ENCODE measurements around the gene GPC6. TPM values are rescaled to one million over a fixed set of nuclear protein-coding genes. Genes with fewer than 3 reads are reported as not detected.

GPC6 gene
- total RNA-seq, 1 donor from 2014 or later = 63.0 TPM

- no peak overlapping the region for H3K9ac ChIP-seq (ENCODE audit: low read length)
- H3K4me3 ChIP-seq (ENCODE audit: insufficient read depth, low read depth, low read length) = no peak overlapping the region
- no peak overlapping the region for H2AFZ ChIP-seq (ENCODE audit: low read depth, low read length)
- H3K4me2 ChIP-seq (ENCODE audit: low read length) = no peak overlapping the region
- no peak overlapping the region for H3K27ac Mint-ChIP-seq (ENCODE audit: unreplicated experiment)
- H3K4me1 Mint-ChIP-seq (ENCODE audit: low read depth, unreplicated experiment) = no peaks in the 10 kb centered on the region
- H3K27ac ChIP-seq (ENCODE audit: low read depth, low read length) = no peak overlapping the region
- H3K79me2 ChIP-seq (ENCODE audit: insufficient read depth, low read length) = no peaks in the 10 kb centered on the region
- no peak overlapping the region for H3K4me3 Mint-ChIP-seq (ENCODE audit: unreplicated experiment)
- H4K20me1 ChIP-seq (ENCODE audit: insufficient read depth, low read length) = peaks cover 26% of the 10 kb centered on the region
- H3K36me3 ChIP-seq (ENCODE audit: insufficient read depth, low read length) = no peaks in the 10 kb centered on the region
- no peak for FAIRE-seq
- DNase-seq (ENCODE audit: low read depth) = no peak
- H3K9me3 Mint-ChIP-seq (ENCODE audit: unreplicated experiment) = no peaks in the 10 kb centered on the region
- TF ChIP-seq CTCF (IDR thresholded peaks at IDR 0.05; ENCODE audit: insufficient read depth, low read depth, low read length) = no peak
- no peak for TF ChIP-seq EZH2 (IDR thresholded peaks at IDR 0.05; ENCODE audit: insufficient read depth, low read length)
- H3K36me3 Mint-ChIP-seq (ENCODE audit: low read depth, unreplicated experiment) = no peaks in the 10 kb centered on the region
- H3K27me3 Mint-ChIP-seq (ENCODE audit: low read depth, unreplicated experiment) = no peaks in the 10 kb centered on the region
- H3K4me1 ChIP-seq (ENCODE audit: insufficient read depth, low read length) = no peaks in the 10 kb centered on the region
- no peaks in the 10 kb centered on the region for H3K27me3 ChIP-seq (ENCODE audit: insufficient read depth, low read length)
- H3K9me3 ChIP-seq (ENCODE audit: insufficient read depth, low read depth, low read length) = no peaks in the 10 kb centered on the region
Observed at GRCh38 chr13:93460005-93460404, 233.4 kb downstream of the GPC6 start.

DNA sequence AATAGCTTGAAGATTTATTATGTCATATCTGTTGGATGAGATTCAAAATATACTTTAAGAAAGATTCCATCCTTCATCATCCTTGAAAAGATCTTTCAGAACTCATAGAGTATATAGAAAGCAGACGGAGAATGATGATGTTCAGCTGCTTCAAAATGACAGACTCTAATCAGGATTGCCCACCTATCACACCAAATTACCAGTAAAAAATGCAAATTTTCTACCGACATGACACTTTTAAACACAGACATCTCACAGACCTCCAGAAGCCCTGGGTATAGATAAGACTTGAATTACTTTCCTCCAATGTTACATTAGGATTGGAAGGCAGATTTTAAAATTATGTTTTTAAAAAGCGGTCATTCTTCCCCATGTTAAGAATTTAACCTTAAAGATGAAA, 235.5 kb downstream of the GPC6 start:
- TF ChIP-seq CTCF (IDR thresholded peaks at IDR 0.05; ENCODE audit: insufficient read depth, low read depth, low read length) (no peak), EZH2 (IDR thresholded peaks at IDR 0.05; ENCODE audit: insufficient read depth, low read length) (no peak)
- Histone ChIP-seq H2AFZ (ENCODE audit: low read depth, low read length) (no peak overlapping the region), H4K20me1 (ENCODE audit: insufficient read depth, low read length) (peaks cover 15% of the 10 kb centered on the region), H3K9ac (ENCODE audit: low read length) (no peak overlapping the region), H3K4me2 (ENCODE audit: low read length) (no peak overlapping the region), H3K4me3 (ENCODE audit: insufficient read depth, low read depth, low read length) (no peak overlapping the region), H3K27ac (ENCODE audit: low read depth, low read length) (no peak overlapping the region), H3K36me3 (ENCODE audit: insufficient read depth, low read length) (no peaks in the 10 kb centered on the region), H3K9me3 (ENCODE audit: insufficient read depth, low read depth, low read length) (no peaks in the 10 kb centered on the region), H3K4me1 (ENCODE audit: insufficient read depth, low read length) (no peaks in the 10 kb centered on the region), H3K79me2 (ENCODE audit: insufficient read depth, low read length) (no peaks in the 10 kb centered on the region), H3K27me3 (ENCODE audit: insufficient read depth, low read length) (no peaks in the 10 kb centered on the region)
- Mint-ChIP-seq H3K4me3 (ENCODE audit: unreplicated experiment) (no peak overlapping the region), H3K27ac (ENCODE audit: unreplicated experiment) (no peak overlapping the region), H3K36me3 (ENCODE audit: low read depth, unreplicated experiment) (no peaks in the 10 kb centered on the region), H3K27me3 (ENCODE audit: low read depth, unreplicated experiment) (no peaks in the 10 kb centered on the region), H3K4me1 (ENCODE audit: low read depth, unreplicated experiment) (peaks cover 2% of the 10 kb centered on the region), H3K9me3 (ENCODE audit: unreplicated experiment) (no peaks in the 10 kb centered on the region)
- DNase-seq (ENCODE audit: low read depth) = no peak
- FAIRE-seq = no peak

GRCh38 chr13:93466502-93467036, 240.0 kb downstream of the GPC6 start:
- DNase-seq (ENCODE audit: low read depth) (no peak), FAIRE-seq (no peak)
- Histone ChIP-seq H3K79me2 (ENCODE audit: insufficient read depth, low read length) (peaks cover 2% of the 10 kb centered on the region), H3K9me3 (ENCODE audit: insufficient read depth, low read depth, low read length) (no peaks in the 10 kb centered on the region), H3K36me3 (ENCODE audit: insufficient read depth, low read length) (no peaks in the 10 kb centered on the region), H3K9ac (ENCODE audit: low read length) (no peak overlapping the region), H3K4me1 (ENCODE audit: insufficient read depth, low read length) (no peaks in the 10 kb centered on the region), H2AFZ (ENCODE audit: low read depth, low read length) (no peak overlapping the region), H3K4me3 (ENCODE audit: insufficient read depth, low read depth, low read length) (no peak overlapping the region), H3K27me3 (ENCODE audit: insufficient read depth, low read length) (no peaks in the 10 kb centered on the region), H3K27ac (ENCODE audit: low read depth, low read length) (no peak overlapping the region), H4K20me1 (ENCODE audit: insufficient read depth, low read length) (no peaks in the 10 kb centered on the region), H3K4me2 (ENCODE audit: low read length) (no peak overlapping the region)
- Mint-ChIP-seq H3K27ac (ENCODE audit: unreplicated experiment) (no peak overlapping the region), H3K4me3 (ENCODE audit: unreplicated experiment) (no peak overlapping the region), H3K4me1 (ENCODE audit: low read depth, unreplicated experiment) (peaks cover 2% of the 10 kb centered on the region), H3K9me3 (ENCODE audit: unreplicated experiment) (peaks cover 5% of the 10 kb centered on the region), H3K27me3 (ENCODE audit: low read depth, unreplicated experiment) (no peaks in the 10 kb centered on the region), H3K36me3 (ENCODE audit: low read depth, unreplicated experiment) (no peaks in the 10 kb centered on the region)
- no peak for TF ChIP-seq CTCF (IDR thresholded peaks at IDR 0.05; ENCODE audit: insufficient read depth, low read depth, low read length)
- TF ChIP-seq EZH2 (IDR thresholded peaks at IDR 0.05; ENCODE audit: insufficient read depth, low read length) = no peak

All from astrocyte (in vitro differentiated cells and primary cell).